Fibroblast of lung (primary cell): ENCODE measurements around the gene PPP5C.

ENCODE experiments used
- CTCF ChIP-seq, 2 donors: IDR thresholded peaks in 1 of 2; conservative IDR thresholded peaks in 1 of 2; 1 replicate in 1 of 2; 2 replicates in 1 of 2; pipeline ENCODE4 v1.5.1; 2011 to 2012; ENCODE audit warnings: low read length in 2 of 2, control low read depth in 1 of 2, inconsistent platforms in 1 of 2, low read depth in 1 of 2, mild to moderate bottlenecking in 1 of 2
- EZH2 ChIP-seq: IDR thresholded peaks from 2 replicates; pipeline ENCODE4 v1.5.1; 2012; ENCODE audit warnings: low read length, control low read depth, mild to moderate bottlenecking; ENCODE audit errors: missing control alignments

DNA sequence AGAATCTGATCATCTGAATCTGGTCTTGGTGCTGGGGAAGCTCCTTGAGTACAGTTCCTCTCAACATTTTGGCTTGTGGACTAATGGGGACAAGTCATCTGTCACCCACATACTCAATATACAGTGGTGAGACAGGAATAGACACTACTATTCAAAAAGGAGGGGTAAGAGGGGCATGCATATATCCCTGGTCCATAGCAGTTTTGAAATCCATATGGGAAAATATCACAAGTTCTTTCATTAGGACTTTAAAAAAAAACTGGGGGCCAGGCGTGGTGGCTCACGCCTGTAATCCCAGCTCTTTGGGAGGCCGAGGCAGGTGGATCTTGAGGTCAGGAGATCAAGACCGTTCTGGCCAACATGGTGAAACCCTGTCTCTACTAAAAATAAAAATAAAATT lies 20.3 kb upstream of the PPP5C start:
- TF ChIP-seq CTCF (conservative IDR thresholded peaks at IDR 0.05 in 1 of 2, IDR thresholded peaks at IDR 0.05 in 1 of 2; ENCODE audit: low read depth in 1 of 2, low read length in 2 of 2) (no peak), EZH2 (no peak)
